HG03558 (cell line): ENCODE data around the gene LRRFIP1.

Experiments used
- ATAC-seq: cut with Tn5 transposase; IDR thresholded peaks from one replicate; pipeline ENCODE4 v1.9.1; 2021; ENCODE audit warnings: moderate number of reproducible peaks; ENCODE audit not compliant: unreplicated experiment; ENCODE audit errors: extremely low read depth

LRRFIP1 gene

DNA sequence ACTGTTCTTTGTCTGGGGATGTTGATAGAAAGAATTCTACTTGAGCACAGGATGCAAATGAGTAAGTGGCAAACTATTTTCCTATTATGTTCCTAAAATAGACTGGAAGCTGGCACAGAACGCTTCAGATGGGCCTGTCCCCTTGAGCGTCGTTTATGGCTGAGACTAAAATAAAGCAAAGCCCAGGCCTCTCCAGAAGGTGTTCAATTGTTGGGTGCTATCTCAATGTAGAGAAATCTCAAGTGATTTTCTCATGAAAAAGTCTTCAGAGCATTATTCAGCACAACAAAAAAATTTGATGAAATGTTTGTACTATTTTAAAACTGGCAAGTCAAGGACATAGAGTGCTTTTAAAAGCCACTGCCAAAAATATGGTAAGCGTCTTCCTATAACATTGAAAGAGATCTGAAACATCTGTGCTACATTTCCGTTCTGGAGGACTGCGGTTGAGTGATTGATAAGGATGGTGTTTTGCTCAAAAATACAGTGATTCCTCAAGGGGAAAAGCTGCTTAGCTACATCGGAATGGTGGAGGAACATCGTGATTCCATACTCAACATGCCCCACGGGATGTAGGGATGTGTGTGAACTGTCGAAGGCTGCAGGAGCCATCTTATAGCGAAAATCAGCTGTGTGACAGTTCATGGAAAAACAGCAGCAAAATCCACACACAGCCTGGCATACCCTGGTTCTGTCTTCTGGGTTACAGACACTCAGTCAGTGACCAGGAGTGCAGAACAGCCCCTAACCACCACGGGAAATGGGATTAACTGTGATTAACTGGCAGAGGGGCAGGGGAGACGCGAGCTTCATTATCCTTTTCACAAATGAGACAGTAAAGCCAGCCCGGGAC, 10.4 kb upstream of the LRRFIP1 start:
- no peak for ATAC-seq

DNA sequence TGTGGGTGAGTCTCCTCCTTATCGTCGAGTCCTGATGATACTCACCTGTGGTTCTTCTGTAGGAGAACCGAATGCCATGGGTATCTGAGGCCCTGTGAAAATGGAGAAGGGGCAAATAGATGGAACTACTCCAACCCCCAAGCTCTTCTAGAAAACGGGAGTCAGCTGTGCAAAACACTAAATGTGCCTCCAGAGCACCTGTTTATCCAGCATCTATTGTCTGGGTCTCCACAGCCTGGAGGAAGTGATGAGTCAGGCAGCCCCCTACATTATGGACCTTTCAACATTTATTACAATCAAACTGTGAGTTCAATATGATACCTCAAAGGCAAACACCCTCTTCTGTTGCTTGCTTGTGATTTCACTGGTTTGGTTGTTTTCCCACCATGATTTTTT, 9.8 kb upstream of the LRRFIP1 start:
- ATAC-seq, result no peak

DNA sequence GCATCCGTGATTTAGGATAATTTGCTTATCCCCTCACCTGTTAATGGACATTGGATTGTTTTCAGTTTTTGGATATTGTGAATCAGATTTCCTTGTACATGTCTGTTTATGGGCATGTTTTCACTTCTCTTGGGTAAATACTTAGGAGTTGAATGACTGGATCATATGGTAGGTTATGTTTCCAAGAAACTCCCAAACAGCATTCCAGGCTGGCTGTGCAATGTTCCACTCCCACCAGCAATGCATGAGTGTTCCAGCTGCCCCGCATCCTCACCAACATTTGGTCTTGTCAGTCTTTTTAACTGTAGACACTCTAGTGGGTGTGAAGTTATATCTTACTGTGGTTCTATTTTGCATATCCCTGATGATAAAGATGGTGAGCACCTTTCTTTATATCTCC, 8.9 kb upstream of the LRRFIP1 start:
- no peak for ATAC-seq

DNA sequence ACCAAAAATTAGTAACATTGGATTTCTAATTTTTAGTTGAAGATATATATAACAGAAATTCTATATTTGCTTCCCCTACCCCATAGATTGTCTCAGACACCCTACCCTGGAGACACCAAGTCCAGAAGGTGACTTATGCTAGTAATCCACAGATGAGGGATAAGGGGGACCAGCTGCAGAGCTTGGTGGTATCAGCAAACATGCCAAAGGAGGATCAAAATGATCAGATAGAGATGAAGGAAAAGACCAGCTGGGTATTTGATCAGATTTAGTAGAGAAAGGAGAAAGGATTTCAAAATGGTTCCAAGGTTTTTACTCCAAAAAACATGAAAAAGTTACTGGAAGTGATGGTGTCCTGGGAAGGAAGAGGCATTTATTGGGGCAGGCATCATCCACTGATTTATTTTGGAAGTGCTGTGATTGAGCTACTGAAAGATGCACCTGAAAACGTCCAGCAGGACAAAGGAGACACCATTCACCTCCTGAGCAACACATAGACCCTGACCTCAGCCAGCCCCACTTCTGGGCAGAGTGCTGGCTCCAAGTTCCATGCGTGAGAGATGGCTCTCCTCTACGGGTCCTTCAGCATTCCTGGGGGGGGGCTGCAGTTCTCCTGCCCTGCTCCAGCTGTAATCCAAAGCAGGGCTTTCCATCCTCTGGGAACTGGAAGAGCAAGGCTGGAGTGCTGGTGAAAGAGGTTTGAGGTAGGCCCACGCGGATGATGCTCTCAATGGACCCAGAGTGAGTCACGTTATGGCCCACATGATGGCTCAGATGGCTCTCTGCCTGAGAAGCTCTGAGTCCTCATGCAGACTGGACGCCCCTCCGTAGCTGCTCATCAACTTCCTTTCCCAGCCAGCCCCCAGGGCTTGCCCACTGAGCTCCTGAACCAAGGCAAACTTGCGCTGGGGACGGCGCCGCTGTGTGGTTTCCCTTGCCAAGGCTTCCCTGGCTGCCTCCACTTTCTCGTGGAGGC, 3.7 kb upstream of the LRRFIP1 start:
- no peak for ATAC-seq

DNA sequence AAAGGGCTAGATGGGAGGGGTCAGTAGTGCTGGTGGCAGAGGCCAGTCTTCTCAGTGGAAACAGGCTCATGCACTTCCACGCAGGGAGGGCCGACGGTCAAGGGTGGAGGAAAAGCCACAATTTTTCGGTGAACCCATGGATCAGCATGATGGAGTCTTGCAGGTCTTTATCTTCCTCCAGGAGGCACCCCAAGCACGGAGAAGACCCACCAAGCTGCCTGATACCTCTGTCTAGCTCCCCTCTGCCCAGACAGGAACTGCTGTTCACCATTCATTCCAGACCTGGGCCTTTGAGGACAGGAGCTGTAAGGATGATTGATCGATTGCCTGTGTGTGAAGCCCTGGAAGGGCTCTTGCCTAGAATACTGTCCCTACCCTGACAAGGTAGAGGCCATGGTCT, 2.8 kb upstream of the LRRFIP1 start:
- ATAC-seq, result no peak

DNA sequence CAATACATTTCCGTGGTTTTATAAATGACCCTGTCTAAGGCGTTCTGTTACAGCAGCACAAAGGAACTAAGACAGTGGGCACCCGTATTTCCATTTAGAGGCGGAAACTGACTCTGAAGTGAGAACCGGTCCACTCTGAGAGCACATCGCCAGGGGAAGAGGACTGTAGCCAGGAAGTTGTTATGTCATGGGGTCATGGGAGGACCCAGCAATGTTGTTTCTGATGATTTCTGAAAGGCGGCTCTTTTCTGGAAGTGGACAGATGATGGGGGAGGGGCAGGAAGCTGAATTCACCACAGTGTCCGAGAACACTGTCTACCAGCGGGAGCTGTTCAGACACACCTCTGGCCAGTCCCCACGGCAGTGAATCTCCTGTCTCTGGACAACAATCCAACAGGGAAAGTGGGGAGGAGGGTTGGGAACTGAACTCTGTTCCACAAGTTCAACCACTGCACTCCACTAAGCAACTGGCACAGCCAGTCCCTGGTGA, 2.1 kb upstream of the LRRFIP1 start:
- no peak for ATAC-seq

DNA sequence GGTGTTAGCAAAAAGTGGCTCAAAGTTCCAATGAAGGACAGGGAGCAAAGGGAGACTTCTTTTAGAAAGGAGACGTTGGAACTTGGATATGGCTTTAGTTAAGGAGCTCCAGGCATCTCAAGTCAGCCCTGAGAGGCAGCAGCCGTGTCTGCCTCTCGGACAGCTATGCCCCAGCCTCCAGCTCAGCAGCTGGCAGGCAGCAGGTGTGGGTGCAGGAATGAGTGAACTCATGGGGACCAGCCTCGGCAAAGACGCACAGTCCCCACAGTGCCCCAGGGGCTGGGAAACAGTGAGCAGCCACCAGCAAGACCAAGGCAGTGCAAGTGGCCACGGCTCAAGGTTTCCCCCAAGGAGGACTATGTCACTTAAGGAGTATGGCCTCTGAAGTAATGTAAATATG, 1.6 kb upstream of the LRRFIP1 start:
- ATAC-seq, result no peak

DNA sequence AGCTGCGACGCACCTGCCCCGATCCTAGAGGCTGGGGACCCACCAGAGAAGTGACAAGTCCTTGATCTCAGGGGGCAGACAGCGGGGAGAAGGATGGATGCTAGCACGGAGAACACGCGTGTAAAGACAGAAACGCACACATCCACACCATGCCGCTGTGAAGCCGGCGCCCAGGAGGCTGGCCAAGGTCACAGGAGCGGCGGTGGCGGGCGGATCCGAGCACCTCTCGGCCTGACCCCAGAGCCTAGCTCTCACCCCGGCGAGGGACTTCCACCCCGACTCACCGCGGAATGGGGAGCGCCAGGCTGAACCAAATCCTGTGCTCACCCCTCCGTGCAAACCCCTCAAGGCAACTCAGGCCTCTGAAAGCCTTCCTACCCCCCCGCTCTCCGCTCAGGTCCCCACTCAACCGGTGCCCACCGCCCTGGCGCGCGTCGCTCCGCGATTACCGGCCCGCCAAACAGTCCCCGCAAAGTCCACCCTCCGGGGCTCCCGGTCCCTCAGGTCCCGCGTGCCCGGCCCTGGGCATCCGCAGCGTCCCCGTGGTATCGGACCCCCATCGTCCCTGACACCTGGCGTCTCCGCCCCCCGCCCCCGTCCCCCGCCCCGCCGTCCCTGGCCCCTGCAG, 460 bp upstream of the LRRFIP1 start:
- ATAC-seq, result no peak

DNA sequence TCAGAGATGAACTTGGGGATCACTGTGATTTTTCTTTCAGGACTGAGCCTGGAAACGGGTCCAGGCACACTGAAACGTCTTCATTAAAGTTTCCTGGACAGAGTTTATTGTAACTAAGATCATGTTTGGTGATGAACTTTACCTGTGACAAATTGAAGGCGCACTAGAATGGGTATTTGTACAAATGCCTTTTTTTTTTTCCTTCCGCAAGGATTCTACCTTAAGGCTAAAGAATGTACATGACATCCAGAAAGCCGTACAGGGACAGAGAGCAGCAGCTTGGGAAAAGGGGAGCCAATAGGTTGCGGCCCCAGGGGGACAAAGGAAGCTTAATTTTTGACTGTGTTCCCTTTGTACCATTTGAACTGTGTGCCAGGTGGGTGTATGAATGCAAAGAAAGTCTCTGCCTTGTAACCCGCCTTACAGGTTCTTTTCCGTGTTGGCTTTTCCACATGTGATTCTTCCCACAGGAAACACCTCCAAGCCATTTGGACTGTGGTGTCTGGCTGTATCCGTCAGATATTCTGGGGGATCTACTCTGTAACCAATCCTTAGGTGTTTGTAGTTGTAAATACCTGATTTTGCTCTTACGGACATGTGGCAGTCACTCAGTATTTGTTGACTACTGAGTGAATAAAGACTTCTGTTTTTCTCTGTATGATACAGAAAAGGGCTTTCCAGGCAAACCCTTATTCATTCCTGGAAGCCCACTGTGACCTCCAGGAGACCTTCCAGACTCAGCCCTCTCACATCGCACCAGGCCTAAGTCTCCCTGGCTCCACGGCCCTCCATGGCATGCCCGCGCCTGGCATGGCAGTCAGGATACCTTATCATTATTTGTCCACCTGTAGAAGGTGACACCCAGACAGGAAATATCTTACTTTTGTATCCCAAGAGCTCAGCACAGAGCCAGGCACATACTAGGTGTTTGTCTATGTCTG, 1.1 kb downstream of the LRRFIP1 start:
- no peak for ATAC-seq

DNA sequence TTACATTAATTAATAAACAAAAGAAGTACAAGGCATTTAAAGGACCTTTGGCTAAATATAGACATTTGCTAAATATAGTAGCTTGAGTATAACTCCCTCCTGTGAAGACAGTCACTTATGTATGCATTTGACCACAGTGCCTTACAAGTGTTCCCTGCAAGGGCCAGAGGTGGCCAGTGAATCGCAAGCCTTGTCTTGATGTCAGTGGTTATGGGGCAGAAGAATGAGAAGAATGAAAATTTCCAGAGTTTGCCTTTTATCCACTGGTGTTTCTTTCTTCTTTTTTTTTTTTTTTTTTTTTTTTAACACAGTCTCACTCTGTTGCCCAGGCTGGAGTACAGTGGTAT, 1.8 kb downstream of the LRRFIP1 start:
- ATAC-seq, result no peak

DNA sequence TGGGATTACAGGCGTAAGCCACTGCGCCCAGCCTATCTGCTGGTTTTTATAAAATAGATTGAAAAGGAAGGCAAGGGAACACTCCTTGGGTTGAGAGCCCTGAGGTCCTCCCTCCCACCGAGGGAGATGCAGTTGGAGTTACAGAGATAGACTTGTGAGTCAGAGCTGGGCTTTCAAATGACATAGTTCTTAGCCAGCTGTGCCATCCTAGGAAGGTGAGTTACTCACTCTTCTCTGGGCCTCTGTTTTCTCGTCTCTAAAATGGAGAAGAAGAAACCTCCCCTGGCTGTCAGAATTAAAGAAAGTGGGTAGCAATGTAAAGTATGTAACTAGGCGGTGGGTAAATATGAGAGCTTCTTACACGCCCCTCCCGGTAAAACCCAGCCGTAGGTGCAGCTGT, 2.4 kb downstream of the LRRFIP1 start:
- ATAC-seq, result no peak

DNA sequence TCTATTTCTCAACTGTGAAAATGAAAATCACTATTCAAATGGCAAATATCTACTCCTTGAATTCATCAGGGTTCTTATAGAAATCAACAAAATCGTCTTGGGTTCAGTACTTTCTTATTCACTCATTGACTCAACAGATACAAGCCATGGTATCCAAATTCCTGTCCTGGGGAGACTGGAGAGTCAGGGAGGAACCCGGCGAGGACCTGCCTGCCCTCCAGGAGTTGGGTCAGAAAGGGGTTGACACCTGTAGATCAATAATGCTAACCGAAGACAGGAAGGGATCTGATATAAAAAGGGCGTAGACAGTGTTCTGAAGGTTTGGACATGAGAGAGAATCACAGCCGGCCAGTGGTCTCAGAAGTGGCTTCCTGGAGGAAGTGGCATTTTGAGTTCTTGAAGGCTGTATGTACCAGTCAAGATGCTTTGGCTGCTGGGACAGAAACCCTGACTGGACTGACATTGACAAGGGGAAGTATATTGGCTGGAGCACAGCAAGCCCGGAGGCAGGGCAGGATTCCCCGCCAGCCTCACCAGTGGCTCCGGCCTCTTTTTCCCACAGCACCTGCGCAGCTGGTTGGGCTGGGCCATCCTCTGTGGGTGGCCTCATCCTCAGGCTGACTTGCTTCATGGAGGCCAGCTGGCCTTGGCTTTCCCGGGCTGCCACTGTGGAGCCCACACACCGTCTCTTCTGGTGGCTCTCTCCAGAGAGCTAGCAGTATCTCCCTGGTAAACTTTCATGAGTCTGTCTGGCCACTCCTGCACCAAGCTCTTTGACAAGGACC, 3.0 kb downstream of the LRRFIP1 start:
- ATAC-seq, result no peak

DNA sequence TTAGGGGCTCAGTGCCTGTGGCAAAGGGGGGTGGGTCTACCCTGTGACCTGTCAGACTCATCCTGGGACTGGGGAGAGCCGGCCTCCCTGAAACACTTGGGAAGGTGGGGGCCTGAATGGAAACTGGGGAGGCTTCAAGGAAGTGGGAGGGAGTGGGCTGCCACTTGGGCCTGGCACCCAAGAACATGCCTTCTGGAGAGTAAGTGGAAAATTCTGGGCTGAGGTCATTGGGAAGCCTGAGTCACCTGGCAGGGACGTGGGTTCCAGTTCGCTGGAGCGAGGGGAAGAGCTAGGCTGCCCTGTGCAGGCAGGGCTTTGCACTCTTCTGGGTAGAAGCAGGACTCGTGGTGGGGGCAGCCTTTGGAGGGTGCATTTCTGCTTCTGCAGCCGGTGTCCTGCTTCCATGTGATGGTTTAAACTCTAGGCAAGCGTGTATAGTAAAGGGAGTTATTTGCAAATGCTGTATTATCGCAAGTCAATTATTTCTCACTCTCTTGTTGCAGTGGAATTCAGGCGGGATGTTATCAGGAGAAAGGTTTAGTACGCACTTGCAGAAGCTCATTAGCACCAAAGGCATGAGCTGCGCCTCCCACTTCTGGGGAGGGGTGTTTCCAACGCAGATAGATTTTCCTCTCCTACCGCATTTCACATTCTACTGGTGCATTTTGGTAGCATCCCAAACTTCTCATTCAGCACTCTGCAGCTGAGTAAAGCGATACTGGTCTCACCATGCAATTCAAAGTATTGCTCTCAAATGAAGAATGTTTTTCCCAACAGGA, 3.8 kb downstream of the LRRFIP1 start:
- no peak for ATAC-seq

DNA sequence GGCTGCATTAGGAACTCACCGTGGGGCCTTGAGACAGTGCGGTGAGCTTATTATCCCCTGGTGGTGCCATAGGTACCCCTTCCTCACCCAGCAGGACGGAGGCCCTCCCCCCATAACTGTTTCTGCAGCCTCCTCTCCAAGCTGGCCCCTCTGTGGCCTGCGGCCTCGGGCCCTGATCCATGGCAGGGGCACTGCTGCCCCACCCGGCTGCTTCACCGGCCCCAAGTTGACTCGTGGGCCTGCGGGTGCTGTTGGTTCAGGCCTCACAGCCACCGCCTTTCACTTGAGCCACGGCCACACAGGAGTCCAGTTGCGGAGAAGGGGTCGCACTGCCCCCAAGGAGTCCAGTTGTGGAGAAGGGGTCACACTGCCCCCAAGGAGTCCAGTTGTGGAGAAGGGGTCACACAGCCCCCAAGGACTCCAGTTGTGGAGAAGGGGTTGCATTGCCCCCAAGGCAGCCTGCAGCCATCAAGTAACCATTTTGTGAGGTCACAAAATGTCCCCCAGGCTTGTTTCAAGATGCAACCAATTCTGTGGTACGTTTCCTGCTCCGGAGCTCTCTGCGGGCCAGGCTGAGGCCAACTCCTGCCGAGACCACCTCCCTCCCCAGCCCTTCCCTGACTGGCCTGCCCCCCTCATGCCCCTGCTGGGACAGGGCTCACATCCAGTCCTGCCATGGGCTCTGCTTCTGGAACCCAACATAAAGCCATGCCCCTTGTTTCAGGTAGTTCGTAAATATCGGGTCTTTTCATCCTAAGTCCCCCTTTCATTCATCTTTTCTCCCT, 4.6 kb downstream of the LRRFIP1 start:
- ATAC-seq, result no peak

DNA sequence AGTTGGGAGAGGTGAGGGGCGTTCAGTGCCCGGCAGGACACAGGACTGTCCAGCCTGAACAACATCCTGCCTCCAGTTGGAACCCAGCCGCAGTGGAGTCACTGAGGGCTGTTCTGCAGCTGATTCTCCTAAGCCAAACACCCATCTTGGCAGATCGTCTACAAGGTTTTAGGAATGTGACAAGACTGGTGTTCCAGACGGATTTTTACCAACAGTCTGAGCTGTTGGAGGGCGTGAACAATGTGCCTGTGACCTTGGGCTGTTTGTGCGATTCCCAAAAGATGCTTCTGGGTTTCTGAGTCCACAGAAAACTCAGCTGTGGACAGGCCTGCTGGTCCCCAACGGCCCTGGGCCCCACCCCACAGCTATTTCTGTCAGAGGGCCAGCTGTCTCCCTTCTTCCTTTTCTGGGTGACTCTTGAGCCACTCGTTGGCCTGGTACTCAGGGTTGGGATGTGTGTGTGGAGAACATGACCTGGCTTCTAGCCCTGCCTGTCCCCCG, 5.7 kb downstream of the LRRFIP1 start:
- no peak for ATAC-seq

DNA sequence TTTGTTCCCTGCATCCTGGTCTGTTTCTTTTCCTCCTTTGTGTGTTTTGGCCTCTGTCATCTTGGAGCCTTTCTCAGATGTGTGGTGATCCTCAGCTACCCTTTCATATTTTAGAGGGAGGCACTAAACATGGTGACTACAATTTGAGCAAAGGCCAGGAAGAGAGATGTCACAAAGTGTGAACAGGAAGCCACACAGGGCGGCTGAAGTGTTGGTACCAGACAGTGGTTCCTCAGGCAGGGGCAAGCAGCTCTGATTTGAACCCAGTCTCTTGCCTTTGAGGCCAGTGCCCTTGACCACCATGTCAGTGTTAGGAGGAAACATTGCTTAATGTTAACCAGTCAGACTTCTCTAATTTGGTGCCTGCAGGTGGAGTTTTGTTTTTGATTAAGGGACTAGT, 9.2 kb downstream of the LRRFIP1 start:
- ATAC-seq, result no peak

DNA sequence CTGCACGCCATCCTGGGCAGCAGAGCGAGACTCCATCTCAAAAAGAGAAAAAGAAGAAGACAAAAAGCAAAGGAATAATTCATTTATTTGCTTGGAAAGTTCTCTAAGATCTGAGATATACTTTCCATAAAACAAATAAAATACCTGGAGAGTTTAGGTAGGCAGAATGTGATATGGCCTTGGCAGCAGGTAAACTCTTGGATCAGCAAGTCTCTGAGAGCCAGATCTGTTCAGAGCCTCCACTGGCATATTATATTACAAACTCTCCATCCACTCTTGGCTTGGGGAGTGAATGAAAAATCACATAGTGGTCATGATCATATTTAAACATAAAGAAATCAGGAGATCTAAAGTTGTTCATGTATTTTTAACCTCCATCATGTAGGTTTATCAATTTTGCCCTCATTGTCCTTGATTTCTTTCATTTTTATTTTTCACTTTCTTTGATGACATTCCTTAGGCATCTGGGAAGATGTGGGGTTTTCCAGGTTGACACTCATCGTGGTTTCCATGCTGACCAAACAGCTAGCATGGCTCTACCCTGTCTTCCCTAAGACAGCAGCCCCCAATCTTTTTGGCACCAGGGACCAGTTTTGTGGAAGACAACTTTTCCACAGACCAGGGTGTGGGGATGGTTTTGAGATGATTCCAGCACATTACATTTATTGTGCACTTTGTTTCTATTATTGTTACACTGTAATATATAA, 10.2 kb downstream of the LRRFIP1 start:
- ATAC-seq, result no peak
